GM23338 (cell line): ENCODE measurements around the gene TGFB3. TPM values are rescaled to one million over a fixed set of nuclear protein-coding genes. Genes with fewer than 3 reads are reported as not detected.

Experiments used
- ATAC-seq: fragments of 200-7000 bp; cut with Tn5 transposase; 3 replicates; pipeline ENCODE4 v1.9.1; 2020
- DNase-seq: peaks from one replicate; pipeline ENCODE4 v3.0.0-alpha.2; 2015; ENCODE audit warnings: low spot score
- H2AFZ ChIP-seq: fragments of 200-600 bp; sonication (generic); 2 replicates; pipeline ENCODE4 v1.8.0; 2016; ENCODE audit warnings: antibody characterized with exemption, mild to moderate bottlenecking, moderate library complexity
- H3F3A ChIP-seq: fragments of 200-600 bp; sonication (generic); replicated peaks from 2 replicates; pipeline ENCODE4 v1.8.0; 2017; ENCODE audit warnings: antibody characterized with exemption, mixed run types, low read depth
- H3K27ac ChIP-seq: fragments of 200-600 bp; sonication (generic); 2 replicates; pipeline ENCODE4 v1.6.1; 2016; ENCODE audit warnings: low read depth
- H3K27me3 ChIP-seq: fragments of 200-600 bp; sonication (generic); 2 replicates; pipeline ENCODE4 v1.8.0; 2016; ENCODE audit warnings: mild to moderate bottlenecking, mixed run types, moderate library complexity; ENCODE audit not compliant: insufficient read depth
- H3K36me3 ChIP-seq: fragments of 200-600 bp; sonication (generic); 2 replicates; pipeline ENCODE4 v1.8.0; 2016; ENCODE audit warnings: mild to moderate bottlenecking; ENCODE audit not compliant: insufficient read depth
- H3K4me1 ChIP-seq: fragments of 200-600 bp; sonication (generic); 2 replicates; pipeline ENCODE4 v1.8.0; 2016; ENCODE audit warnings: mild to moderate bottlenecking, moderate library complexity; ENCODE audit not compliant: insufficient read depth
- H3K4me2 ChIP-seq: fragments of 200-600 bp; sonication (generic); 2 replicates; pipeline ENCODE4 v1.7.1; 2017; ENCODE audit warnings: mixed run types
- H3K4me3 ChIP-seq: fragments of 200-600 bp; sonication (generic); 2 replicates; pipeline ENCODE4 v1.6.1; 2016; ENCODE audit warnings: mixed run types
- H3K79me2 ChIP-seq: fragments of 200-600 bp; sonication (generic); replicated peaks from 2 replicates; pipeline ENCODE4 v1.8.0; 2017; ENCODE audit warnings: mild to moderate bottlenecking; ENCODE audit not compliant: insufficient read depth
- H3K9me2 ChIP-seq: fragments of 200-600 bp; sonication (generic); 2 replicates; pipeline ENCODE4 v1.8.0; 2017; ENCODE audit not compliant: insufficient read depth
- H4K20me1 ChIP-seq: fragments of 200-600 bp; sonication (generic); replicated peaks from 2 replicates; pipeline ENCODE4 v1.8.0; 2017; ENCODE audit warnings: mild to moderate bottlenecking; ENCODE audit not compliant: insufficient read depth
- H3K27ac Mint-ChIP-seq: 2 replicates; pipeline ENCODE4 v1.8.0; 2020; ENCODE audit warnings: inconsistent platforms, mild to moderate bottlenecking, moderate library complexity, mixed read lengths
- H3K27me3 Mint-ChIP-seq: 3 replicates; pipeline ENCODE4 v1.8.0; 2022; ENCODE audit warnings: low read depth, mild to moderate bottlenecking, moderate library complexity, mixed read lengths, inconsistent platforms; ENCODE audit not compliant: insufficient read depth, poor library complexity
- H3K36me3 Mint-ChIP-seq: 3 replicates; pipeline ENCODE4 v1.8.0; 2021; ENCODE audit warnings: low read depth, mild to moderate bottlenecking, inconsistent platforms, moderate library complexity, mixed read lengths
- H3K4me1 Mint-ChIP-seq: 3 replicates; pipeline ENCODE4 v1.8.0; 2020; ENCODE audit warnings: mild to moderate bottlenecking, inconsistent platforms, mixed read lengths
- H3K4me3 Mint-ChIP-seq: 3 replicates; pipeline ENCODE4 v1.8.0; 2021; ENCODE audit warnings: moderate library complexity, mild to moderate bottlenecking, inconsistent platforms, mixed read lengths
- H3K9me3 Mint-ChIP-seq: 3 replicates; pipeline ENCODE4 v1.8.0; 2020; ENCODE audit warnings: moderate library complexity, mild to moderate bottlenecking, inconsistent platforms, mixed read lengths
- CREB1 ChIP-seq: fragments of 250-450 bp; sonication (Bioruptor Pico); IDR thresholded peaks from 2 replicates; pipeline ENCODE4 v1.5.0; 2020; ENCODE audit warnings: low read depth, mild to moderate bottlenecking, moderate library complexity
- CTCF ChIP-seq, 2 experiments: fragments of 200-600 bp in 1 of 2; sonication (generic) in 1 of 2; conservative IDR thresholded peaks; 2 replicates each; pipeline versions ENCODE4 v1.5.1 to v1.6.1; 2016 to 2017; ENCODE audit warnings: antibody characterized with exemption in 2 of 2, low read depth in 2 of 2, mild to moderate bottlenecking in 2 of 2, moderate library complexity in 1 of 2
- ETS1 ChIP-seq: IDR thresholded peaks from 2 replicates; pipeline ENCODE4 v1.6.1; 2016; ENCODE audit warnings: antibody characterized with exemption
- EZH2 ChIP-seq: fragments of 200-600 bp; sonication (generic); IDR thresholded peaks from one replicate; pipeline ENCODE4 v1.8.0; 2017; ENCODE audit warnings: antibody characterized with exemption, mild to moderate bottlenecking, low read depth; ENCODE audit not compliant: unreplicated experiment
- EZH2phosphoT487 ChIP-seq: fragments of 200-600 bp; sonication (generic); IDR thresholded peaks from one replicate; pipeline ENCODE4 v1.8.1; 2018; ENCODE audit warnings: antibody characterized with exemption; ENCODE audit not compliant: unreplicated experiment
- JUNB ChIP-seq: IDR thresholded peaks from one replicate; pipeline ENCODE4 v1.6.1; 2016; ENCODE audit warnings: antibody characterized with exemption; ENCODE audit not compliant: unreplicated experiment
- NANOG ChIP-seq: IDR thresholded peaks from 2 replicates; pipeline ENCODE4 v1.6.1; 2016; ENCODE audit warnings: antibody characterized with exemption, borderline replicate concordance
- REST ChIP-seq: IDR thresholded peaks from one replicate; pipeline ENCODE4 v1.6.1; 2018; ENCODE audit warnings: antibody characterized with exemption; ENCODE audit not compliant: unreplicated experiment
- ZNF331 ChIP-seq: fragments of 250-450 bp; sonication (Bioruptor Pico); IDR thresholded peaks from 2 replicates; pipeline ENCODE4 v1.5.0; 2020; ENCODE audit warnings: low read depth, mild to moderate bottlenecking, moderate library complexity
- polyA plus RNA-seq: library from polyadenylated mRNA; unstranded; fragments of >200 nt; fragmentation: Nextera tagmentation; extraction: Ambion mirVana; gene quantifications from 2 replicates; pipeline ENCODE4 v1.2.1, GENCODE V29; 2016
- total RNA-seq: library from RNA; depleted of rRNA; stranded (reverse); fragments of >200 nt; shearing (Covaris generic); gene quantifications from 2 replicates; pipeline ENCODE4 v1.2.3, GENCODE V29; 2014

TGFB3 gene
- total and polyA plus RNA-seq, 2 experiments from 2014 or later, result 0.17 to 0.87 TPM

GRCh38 chr14:75939200-75939599 is 42.6 kb downstream of the TGFB3 start:
- Histone ChIP-seq H3K4me3 (no peak overlapping the region), H3K79me2 (no peaks in the 10 kb centered on the region), H2AFZ (no peak overlapping the region), H3F3A (no peaks in the 10 kb centered on the region), H4K20me1 (no peaks in the 10 kb centered on the region; the same call in 1 of the 2 replicates), H3K36me3 (no peaks in the 10 kb centered on the region), H3K9me2 (no peaks in the 10 kb centered on the region), H3K4me2 (no peak overlapping the region), H3K4me1 (no peaks in the 10 kb centered on the region), H3K27me3 (no peaks in the 10 kb centered on the region), H3K27ac (no peak overlapping the region)
- no peaks in the 10 kb centered on the region for H3K9me3 Mint-ChIP-seq
- no peak for TF ChIP-seq EZH2phosphoT487
- no peak for TF ChIP-seq NANOG
- TF ChIP-seq ETS1, result no peak
- ATAC-seq (no peak), DNase-seq (no peak)
- no peak overlapping the region for H3K27ac Mint-ChIP-seq
- H3K36me3 Mint-ChIP-seq, result no peaks in the 10 kb centered on the region
- no peaks in the 10 kb centered on the region for H3K27me3 Mint-ChIP-seq
- H3K4me3 Mint-ChIP-seq, result no peak overlapping the region
- peaks cover 4% of the 10 kb centered on the region; the same call in 2 of the 3 replicates for H3K4me1 Mint-ChIP-seq

- H3K27me3 ChIP-seq, result no peaks in the 10 kb centered on the region
- Mint-ChIP-seq H3K4me3 (no peak overlapping the region), H3K36me3 (no peaks in the 10 kb centered on the region), H3K9me3 (no peaks in the 10 kb centered on the region), H3K27me3 (no peaks in the 10 kb centered on the region), H3K27ac (no peak overlapping the region), H3K4me1 (peaks cover 4% of the 10 kb centered on the region; the same call in 2 of the 3 replicates)
- ATAC-seq (no peak), DNase-seq (no peak)
- no peak overlapping the region for H3K4me2 ChIP-seq
- H2AFZ ChIP-seq, result no peak overlapping the region
- H4K20me1 ChIP-seq, result no peaks in the 10 kb centered on the region
- no peaks in the 10 kb centered on the region for H3K4me1 ChIP-seq
- no peaks in the 10 kb centered on the region for H3K9me2 ChIP-seq
- H3K27ac ChIP-seq, result no peak overlapping the region
- H3F3A ChIP-seq, result no peaks in the 10 kb centered on the region
- no peak overlapping the region for H3K4me3 ChIP-seq
- H3K79me2 ChIP-seq, result no peaks in the 10 kb centered on the region
- no peaks in the 10 kb centered on the region for H3K36me3 ChIP-seq
- TF ChIP-seq ZNF331 (CRISPR knock-in tag) (no peak), NANOG (no peak), ETS1 (no peak), REST (no peak), EZH2 (no peak), JUNB (no peak), CREB1 (CRISPR knock-in tag) (no peak), CTCF (conservative IDR thresholded peaks at IDR 0.05; ENCODE audit: low read depth in 2 of 2) (no peak)
These were observed 46.7 kb downstream of the TGFB3 start for GRCh38 chr14:75934998-75935628.
